A549 treated with dexamethasone at 1 μM for 4 hours (cell line): ENCODE results near the gene RMI2. TPM values are rescaled to one million over a fixed set of nuclear protein-coding genes. Genes with fewer than 3 reads are reported as not detected.

Experiments
- total RNA-seq: library from RNA; stranded (reverse); fragments of 200-300 nt; extraction: Qiagen RNA extraction; gene quantifications from 5 replicates; pipeline ENCODE4 v1.2.3, GENCODE V29; 2022

RMI2 gene
- total RNA-seq = 25.2 to 32.3 TPM (median 30.3 TPM) in 5 replicates

DNA sequence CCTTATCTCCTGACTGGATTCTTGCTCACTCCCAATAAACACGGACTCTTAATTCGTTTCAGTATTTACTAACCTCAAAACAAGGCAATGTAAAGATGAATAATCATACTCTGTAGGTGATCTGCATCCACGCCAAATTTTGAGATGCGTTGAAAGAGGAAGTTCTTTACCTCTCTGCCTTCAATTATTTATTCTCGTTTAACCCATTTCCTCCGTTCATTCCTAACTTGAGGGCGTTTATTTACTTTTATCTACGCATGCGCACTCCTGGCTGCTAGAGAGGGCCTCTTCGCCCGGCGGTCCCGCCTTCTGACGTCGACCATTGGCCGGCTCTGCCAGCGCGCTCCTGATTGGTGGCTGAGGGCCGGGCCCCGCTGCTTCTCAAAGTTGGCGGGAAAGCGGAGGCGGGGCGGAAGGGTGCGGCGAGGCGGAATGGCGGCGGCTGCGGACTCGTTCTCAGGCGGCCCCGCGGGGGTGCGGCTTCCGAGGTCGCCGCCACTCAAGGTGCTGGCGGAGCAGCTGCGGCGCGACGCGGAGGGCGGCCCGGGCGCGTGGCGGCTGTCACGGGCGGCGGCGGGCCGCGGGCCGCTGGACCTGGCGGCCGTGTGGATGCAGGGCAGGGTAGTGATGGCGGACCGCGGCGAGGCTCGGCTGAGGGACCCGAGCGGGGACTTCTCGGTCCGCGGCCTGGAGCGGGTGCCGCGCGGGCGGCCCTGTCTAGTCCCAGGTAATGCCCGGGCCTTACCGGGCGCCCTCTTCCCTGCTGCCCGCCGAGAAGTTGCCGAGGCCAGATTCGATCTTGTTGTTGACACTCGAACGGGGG lies at the start of gene RMI2:
Gene RMI2 (plus strand): TSS at position 420 of the 823 bp plus-strand sequence. CDS start 13 bp downstream, at position 433.

Other genes with a start within 250 kb of the RMI2 start
- gene SOCS1, start 89.3 kb upstream of the RMI2 start, total RNA-seq = 6.6 to 16.5 TPM (median 12.6 TPM) in 5 replicates
- not detected in 5 replicates for gene TNP2, start 76.1 kb upstream of the RMI2 start, total RNA-seq
- not detected in 5 replicates for gene PRM3, start 71.8 kb upstream of the RMI2 start, total RNA-seq
- not detected in 5 replicates for gene PRM2, start 69.0 kb upstream of the RMI2 start, total RNA-seq
- not detected in 5 replicates for gene PRM1, start 64.1 kb upstream of the RMI2 start, total RNA-seq
- 174 to 215 TPM (median 202 TPM) in 5 replicates for gene LITAF, start 241.5 kb downstream of the RMI2 start, total RNA-seq